H1 (cell line): ENCODE measurements around the gene MYOM1. TPM values are rescaled to one million over a fixed set of nuclear protein-coding genes. Genes with fewer than 3 reads are reported as not detected.

Experiments
- TBP ChIP-seq: IDR thresholded peaks from 2 replicates; pipeline ENCODE4 v1.6.1; 2011; ENCODE audit warnings: low read depth, low read length, improper control_type of control experiment
- polyA plus RNA-seq, 7 experiments: library from polyadenylated mRNA; depleted of rRNA in 3 of 7; stranded (reverse) in 5 of 7; unstranded in 2 of 7; fragments of >200 nt in 5 of 7; fragments of 200-250 nt in 2 of 7; gene quantifications; 1 replicate in 5 of 7; 2 replicates in 1 of 7; 4 replicates in 1 of 7; pipeline versions ENCODE4 v1.2.1 to v1.2.3, GENCODE V29; 2011 to 2013; ENCODE audit warnings: missing spikeins in 2 of 7, mixed read lengths in 2 of 7
- total RNA-seq: library from RNA; stranded (reverse); fragmentation: NEBNext Ultra II Directional; extraction: Animal tissue kit (Norgen Biotek cat#: 25700); gene quantifications from 2 replicates; pipeline ENCODE4 v1.2.1, GENCODE V29; 2021
- TF ChIP-seq, protein P1 (sequence below): fragments of 300-600 bp; sonication (generic); IDR thresholded peaks from 2 replicates; pipeline ENCODE4 v1.7.1; 2012; ENCODE audit warnings: low read length, moderate library complexity, mild to moderate bottlenecking, inconsistent platforms; ENCODE audit not compliant: insufficient replicate concordance

MYOM1 gene
- total and polyA plus RNA-seq, 2 of the 8 experiments (the other 6 are each of a cell fraction or from before 2014, with no cell fraction given) = 0.06 to 0.32 TPM

DNA sequence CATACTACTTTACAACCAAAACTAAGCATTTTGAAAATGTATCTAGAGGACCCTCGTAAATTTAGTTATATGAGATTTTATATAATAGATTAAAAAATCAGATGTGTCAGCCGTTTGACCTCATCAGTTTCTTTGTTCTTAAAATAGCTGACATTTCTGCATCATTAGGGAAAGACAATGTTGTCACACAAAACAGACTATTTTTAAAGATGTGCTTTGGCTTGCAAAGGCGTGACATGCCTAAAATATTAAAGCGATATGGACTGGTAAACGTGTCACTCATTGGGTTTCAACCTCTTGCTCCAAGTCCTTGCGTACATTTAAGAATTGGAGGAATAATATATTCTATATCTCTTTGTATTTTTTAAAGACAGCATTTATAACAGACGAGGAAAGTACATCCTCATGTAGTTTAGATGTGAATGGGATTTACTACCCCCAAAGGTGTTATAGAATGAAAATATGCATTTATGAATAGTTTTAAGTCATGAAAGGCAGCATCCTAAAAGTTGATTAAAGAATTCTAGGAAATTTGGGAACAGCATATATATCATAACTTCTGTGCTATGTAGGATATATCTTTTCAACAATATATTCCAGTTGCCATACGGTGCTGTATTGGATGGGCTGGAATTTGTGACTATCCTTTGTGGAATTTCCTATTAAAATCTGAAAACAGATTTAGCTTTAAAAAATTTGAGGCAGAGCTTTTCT, 31.6 kb upstream of the MYOM1 start (continued):
- TF ChIP-seq, protein P1, sequence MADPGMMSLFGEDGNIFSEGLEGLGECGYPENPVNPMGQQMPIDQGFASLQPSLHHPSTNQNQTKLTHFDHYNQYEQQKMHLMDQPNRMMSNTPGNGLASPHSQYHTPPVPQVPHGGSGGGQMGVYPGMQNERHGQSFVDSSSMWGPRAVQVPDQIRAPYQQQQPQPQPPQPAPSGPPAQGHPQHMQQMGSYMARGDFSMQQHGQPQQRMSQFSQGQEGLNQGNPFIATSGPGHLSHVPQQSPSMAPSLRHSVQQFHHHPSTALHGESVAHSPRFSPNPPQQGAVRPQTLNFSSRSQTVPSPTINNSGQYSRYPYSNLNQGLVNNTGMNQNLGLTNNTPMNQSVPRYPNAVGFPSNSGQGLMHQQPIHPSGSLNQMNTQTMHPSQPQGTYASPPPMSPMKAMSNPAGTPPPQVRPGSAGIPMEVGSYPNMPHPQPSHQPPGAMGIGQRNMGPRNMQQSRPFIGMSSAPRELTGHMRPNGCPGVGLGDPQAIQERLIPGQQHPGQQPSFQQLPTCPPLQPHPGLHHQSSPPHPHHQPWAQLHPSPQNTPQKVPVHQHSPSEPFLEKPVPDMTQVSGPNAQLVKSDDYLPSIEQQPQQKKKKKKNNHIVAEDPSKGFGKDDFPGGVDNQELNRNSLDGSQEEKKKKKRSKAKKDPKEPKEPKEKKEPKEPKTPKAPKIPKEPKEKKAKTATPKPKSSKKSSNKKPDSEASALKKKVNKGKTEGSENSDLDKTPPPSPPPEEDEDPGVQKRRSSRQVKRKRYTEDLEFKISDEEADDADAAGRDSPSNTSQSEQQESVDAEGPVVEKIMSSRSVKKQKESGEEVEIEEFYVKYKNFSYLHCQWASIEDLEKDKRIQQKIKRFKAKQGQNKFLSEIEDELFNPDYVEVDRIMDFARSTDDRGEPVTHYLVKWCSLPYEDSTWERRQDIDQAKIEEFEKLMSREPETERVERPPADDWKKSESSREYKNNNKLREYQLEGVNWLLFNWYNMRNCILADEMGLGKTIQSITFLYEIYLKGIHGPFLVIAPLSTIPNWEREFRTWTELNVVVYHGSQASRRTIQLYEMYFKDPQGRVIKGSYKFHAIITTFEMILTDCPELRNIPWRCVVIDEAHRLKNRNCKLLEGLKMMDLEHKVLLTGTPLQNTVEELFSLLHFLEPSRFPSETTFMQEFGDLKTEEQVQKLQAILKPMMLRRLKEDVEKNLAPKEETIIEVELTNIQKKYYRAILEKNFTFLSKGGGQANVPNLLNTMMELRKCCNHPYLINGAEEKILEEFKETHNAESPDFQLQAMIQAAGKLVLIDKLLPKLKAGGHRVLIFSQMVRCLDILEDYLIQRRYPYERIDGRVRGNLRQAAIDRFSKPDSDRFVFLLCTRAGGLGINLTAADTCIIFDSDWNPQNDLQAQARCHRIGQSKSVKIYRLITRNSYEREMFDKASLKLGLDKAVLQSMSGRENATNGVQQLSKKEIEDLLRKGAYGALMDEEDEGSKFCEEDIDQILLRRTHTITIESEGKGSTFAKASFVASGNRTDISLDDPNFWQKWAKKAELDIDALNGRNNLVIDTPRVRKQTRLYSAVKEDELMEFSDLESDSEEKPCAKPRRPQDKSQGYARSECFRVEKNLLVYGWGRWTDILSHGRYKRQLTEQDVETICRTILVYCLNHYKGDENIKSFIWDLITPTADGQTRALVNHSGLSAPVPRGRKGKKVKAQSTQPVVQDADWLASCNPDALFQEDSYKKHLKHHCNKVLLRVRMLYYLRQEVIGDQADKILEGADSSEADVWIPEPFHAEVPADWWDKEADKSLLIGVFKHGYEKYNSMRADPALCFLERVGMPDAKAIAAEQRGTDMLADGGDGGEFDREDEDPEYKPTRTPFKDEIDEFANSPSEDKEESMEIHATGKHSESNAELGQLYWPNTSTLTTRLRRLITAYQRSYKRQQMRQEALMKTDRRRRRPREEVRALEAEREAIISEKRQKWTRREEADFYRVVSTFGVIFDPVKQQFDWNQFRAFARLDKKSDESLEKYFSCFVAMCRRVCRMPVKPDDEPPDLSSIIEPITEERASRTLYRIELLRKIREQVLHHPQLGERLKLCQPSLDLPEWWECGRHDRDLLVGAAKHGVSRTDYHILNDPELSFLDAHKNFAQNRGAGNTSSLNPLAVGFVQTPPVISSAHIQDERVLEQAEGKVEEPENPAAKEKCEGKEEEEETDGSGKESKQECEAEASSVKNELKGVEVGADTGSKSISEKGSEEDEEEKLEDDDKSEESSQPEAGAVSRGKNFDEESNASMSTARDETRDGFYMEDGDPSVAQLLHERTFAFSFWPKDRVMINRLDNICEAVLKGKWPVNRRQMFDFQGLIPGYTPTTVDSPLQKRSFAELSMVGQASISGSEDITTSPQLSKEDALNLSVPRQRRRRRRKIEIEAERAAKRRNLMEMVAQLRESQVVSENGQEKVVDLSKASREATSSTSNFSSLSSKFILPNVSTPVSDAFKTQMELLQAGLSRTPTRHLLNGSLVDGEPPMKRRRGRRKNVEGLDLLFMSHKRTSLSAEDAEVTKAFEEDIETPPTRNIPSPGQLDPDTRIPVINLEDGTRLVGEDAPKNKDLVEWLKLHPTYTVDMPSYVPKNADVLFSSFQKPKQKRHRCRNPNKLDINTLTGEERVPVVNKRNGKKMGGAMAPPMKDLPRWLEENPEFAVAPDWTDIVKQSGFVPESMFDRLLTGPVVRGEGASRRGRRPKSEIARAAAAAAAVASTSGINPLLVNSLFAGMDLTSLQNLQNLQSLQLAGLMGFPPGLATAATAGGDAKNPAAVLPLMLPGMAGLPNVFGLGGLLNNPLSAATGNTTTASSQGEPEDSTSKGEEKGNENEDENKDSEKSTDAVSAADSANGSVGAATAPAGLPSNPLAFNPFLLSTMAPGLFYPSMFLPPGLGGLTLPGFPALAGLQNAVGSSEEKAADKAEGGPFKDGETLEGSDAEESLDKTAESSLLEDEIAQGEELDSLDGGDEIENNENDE = peak; percentile 53
- TF ChIP-seq TBP = no peak
